ENCODE results near the gene KRT35.

- TF ChIP-seq POLR2A (IDR thresholded peaks at IDR 0.05): no peak
- TF ChIP-seq, protein P1, sequence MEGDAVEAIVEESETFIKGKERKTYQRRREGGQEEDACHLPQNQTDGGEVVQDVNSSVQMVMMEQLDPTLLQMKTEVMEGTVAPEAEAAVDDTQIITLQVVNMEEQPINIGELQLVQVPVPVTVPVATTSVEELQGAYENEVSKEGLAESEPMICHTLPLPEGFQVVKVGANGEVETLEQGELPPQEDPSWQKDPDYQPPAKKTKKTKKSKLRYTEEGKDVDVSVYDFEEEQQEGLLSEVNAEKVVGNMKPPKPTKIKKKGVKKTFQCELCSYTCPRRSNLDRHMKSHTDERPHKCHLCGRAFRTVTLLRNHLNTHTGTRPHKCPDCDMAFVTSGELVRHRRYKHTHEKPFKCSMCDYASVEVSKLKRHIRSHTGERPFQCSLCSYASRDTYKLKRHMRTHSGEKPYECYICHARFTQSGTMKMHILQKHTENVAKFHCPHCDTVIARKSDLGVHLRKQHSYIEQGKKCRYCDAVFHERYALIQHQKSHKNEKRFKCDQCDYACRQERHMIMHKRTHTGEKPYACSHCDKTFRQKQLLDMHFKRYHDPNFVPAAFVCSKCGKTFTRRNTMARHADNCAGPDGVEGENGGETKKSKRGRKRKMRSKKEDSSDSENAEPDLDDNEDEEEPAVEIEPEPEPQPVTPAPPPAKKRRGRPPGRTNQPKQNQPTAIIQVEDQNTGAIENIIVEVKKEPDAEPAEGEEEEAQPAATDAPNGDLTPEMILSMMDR (IDR thresholded peaks at IDR 0.05): no peak
These were observed 22.3 kb upstream of the KRT35 start for GRCh38 chr17:41503202-41503601.
